Measurements from ENCODE around the gene NID2.

Gene NID2

DNA sequence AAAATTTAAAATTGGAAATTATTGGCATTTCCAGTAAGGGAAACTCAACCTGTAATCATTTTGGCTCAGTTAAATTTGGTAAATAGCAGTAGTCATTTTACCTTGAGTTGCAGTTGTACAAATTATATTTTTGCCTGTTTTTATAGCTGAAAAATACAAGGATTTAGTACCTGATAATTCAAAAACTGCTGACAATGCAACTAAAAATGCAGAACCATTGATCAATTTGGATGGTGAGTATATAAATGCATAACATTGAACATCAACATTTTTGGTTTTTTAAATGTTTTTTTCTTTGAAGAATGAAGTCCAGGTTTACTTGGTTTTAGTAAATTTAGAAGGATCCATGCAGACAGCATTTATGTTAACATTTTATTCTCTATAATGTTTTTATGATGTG, 70.5 kb downstream of the NID2 start:
- no peak for DNase-seq

DNA sequence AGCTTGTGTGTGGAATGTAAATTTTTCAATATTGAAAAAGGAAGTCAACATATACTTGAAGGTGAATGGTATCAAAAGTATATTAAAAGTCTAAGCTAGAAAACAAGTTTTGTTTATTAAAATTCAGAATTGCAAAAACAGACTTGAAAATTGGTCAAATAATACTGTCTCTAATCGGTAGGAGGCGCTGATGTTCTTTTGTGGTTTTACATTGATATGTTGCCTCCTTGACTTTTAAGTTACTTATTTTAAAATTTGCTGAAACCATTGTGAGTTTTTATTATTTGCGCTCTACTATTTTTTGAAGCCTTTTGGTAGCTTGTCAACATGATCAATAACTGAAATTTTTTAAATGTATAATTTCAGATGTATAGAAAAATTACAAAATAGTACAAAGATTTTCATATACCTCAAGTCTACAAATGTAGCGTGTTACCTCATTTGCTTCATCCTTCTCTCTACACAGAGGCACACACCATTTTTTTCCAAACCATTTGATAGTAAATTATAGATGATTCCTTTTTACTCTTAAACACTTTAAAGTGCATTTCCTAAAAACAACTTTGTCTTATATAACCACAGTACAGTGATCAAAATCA, 72.6 kb downstream of the NID2 start:
- DNase-seq, result no peak

DNA sequence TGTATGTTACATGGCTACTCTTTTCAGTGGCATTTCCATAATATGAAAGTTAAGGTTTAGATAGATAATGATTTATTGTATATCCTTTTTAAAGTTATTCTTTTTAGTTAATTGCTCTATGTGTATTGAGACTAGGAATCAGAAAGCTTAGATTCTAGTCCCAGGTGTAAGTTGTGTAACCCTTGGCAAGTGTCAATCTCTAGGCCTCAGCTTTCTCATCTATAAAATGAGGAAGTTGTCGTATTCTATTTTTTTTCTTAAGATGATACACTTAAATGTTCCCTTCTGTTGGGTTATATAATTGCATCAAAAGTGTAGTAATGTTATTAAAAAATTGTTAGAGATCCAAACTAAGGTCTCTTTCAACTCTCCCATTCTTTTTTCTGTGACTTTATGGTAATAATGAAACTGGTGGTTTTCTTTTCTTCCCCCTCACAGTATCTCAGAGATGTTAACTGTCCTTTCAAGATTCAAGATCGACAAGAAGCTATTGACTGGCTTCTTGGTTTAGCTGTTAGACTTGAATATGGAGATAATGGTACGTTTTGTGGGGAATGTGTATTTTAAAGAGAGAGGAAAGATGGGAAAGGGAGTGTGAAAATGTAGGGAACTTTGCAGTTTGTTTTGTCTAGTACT, 75.5 kb downstream of the NID2 start:
- no peak for DNase-seq

DNA sequence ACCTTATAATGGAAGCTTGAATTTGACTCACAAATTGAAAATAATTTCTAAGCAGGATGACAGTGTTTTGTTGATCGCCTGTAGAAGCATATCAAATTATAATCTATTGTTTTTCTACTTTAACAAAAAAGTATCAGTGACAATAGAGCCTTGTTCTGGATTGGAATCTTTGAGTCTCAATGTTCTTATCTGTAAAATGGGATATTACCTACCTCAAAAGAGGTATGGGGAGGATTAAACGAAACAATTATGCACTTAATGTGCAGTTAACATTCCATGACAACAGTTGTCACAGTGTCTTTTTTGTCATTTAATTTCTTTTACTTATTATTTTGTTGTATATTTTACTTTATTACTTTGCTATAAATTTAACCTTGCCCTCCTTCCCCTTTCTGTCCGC, 78.4 kb downstream of the NID2 start:
- no peak for DNase-seq

DNA sequence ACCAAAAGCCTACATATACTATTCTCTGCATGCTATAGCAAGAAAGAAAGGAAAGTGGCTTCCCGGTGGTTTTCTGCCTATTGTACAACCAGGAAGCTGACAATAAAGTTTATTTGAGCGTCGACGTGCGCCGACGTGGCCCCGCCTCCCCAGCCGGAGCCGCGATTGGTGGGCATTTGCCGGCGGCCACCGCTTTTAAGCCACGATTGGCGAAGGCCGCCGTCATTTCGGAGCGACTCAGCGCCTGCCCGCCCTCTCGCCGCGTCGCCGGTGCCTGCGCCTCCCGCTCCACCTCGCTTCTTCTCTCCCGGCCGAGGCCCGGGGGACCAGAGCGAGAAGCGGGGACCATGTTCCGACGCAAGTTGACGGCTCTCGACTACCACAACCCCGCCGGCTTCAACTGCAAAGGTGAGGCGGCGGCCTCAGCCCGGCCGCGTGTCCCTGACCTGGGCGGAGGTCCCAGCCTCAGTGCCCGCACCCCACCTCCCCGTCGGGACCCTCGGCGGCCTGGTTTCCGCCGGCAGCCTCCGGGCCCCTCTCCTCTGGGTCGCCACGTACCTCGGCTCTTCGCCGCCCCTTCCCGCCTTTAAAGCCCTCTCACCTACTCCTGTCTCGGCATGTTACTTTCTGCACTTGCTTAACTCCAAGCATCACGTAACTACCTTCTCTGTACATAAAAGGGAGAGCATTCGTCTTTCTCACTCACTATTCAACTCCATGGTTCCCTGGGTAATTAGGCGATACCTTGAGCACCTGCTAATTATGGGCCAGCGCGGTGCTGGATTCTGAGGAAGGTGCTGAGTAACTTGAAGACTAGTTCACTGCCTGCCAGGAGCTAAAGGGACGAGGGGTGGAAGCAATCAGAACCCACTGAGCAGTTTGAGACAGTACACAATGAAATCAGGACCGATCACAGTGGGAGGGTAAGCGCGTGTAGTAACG, 79.3 kb downstream of the NID2 start, which contains the start of gene RTRAF:
TSS of gene RTRAF (plus strand) at position 254 of the 942 bp plus-strand sequence. CDS start at position 348, 94 bp downstream.
- peak; percentile 95 for DNase-seq

DNA sequence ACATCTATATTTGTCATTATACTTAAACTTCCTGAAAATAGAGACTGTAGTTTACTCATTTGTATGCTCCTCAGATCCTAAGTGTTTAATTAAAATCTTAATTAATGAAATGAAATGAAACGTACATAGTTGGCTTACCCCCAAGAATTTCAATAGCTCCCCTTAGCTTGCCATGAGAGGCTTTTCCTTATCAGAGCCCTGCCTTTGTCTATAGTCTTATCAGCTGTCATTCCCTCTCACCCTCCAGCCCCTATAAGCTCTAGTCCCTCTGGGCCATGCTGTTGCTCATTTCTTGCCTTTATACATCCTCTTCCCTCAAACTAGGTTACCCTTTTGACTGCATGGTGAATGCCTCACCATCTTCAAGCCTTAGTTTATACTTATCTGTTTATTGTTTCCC, 80.6 kb downstream of the NID2 start:
- DNase-seq, result no peak

DNA sequence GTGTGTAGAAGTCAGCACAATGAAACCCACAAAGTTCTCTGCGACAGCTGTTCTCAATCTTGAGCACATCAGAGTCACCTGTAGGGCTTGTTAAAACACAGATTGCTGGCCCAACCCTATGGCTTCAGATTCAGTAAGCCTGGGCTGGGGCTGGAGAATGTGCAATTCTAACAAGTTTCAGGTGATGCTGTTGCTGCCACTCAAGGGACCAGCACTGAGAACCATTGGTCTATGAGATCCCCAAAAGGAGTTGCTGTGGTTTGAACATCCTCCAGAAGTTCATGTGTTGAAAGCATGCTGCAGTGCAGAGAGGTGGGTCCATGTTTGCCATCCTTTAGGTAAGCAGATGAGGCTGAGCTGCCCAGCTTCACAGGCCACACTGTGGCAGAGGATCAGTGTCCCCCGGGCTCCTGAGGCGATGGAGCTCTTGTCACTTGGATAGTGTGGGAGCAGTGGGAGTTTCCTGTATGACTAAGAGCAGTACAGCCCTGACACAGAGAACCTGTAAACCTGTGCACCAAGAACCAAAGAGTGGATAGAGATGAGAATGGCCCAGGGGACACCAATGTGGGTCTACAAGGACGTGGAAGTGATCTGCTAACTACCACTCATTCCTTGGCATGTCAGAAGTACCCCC, 87.5 kb downstream of the NID2 start:
- no peak for DNase-seq

DNA sequence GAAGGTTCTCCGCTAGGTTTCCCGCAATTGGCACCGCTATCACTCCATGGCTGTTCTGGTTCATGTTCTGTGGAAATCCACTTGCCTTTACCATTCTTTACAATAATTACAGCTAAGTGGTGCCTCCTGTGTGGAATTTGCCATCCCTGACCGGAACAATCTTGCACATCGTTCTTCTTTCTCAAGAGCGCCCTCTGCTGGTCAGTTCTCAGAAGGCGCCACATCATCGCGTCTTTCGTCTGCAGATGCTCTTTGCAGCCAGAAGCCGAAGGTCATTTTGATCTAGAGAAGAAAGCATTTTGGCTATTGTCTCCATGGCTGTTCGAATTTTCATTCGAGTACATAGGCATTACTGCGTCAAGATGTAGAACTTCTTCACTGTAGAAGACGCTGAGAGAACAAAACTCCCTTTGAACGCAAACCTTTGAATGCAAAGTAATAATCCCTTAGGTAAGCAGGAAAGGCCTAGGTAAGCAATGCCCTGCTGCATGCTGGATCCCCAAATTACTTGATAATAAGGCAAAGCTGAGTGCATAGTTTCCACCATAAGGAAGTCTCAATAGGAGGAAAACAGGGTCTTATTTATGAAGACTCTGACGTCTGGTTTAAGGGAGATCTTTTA, 89.7 kb downstream of the NID2 start:
- DNase-seq, result peak; percentile 74

DNA sequence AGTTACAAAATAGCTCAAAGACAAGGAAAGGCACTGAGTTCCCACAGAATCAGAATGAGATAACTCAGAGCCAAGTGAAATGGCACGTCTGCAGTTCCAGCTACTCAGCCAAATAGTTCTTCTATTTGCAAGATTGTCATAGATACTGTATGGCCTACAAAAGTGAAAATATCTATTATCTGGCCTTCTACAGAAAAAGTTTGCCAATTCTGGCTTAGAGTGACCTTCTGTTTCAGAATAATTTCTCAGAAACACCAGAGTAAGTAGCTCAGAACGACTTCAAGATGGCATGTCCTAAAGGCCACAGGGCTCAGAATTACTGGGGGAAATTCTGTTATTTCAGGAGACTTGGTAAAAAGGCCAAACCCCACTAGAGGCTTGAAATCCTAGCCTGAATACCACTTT, 90.2 kb downstream of the NID2 start:
- no peak for DNase-seq

DNA sequence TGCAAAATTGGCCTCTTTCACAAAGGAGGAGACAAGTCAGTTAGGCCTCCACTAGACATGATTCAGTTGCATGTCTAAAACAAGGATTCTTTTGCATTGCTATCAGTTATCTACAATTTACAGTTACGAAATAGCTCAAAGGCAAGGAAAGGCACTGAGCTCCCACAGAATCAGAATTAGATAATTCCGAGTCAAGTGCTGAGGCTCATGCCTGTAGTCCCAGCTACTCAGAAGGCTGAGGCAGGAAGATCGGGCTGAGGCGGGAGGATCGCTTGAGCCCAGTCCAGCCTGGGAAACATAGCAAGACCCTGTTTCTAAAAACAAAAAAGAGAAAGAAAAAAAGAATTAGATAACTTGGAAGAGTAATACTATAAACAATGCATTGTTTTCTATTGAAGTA, 91.8 kb downstream of the NID2 start:
- DNase-seq, result no peak

DNA sequence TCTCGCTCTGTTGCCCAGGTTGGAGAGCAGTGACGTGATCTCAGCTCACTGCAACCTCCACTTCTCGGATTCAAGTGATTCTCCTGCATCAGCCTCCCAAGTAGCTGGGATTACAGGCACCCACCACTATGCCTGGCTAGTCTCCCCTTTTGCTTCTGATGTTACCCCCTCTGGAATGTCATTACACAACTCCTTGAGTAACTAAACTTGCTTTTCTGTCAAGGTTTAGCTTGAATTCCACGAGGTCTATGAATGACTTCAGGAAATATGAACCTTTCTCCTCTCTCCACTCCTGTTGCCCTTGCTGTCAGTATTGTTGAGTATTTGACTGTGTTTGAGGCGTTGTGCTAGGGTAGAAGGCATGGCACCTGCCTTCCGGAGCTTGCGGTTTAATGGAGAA, 96.3 kb downstream of the NID2 start:
- DNase-seq, result no peak

DNA sequence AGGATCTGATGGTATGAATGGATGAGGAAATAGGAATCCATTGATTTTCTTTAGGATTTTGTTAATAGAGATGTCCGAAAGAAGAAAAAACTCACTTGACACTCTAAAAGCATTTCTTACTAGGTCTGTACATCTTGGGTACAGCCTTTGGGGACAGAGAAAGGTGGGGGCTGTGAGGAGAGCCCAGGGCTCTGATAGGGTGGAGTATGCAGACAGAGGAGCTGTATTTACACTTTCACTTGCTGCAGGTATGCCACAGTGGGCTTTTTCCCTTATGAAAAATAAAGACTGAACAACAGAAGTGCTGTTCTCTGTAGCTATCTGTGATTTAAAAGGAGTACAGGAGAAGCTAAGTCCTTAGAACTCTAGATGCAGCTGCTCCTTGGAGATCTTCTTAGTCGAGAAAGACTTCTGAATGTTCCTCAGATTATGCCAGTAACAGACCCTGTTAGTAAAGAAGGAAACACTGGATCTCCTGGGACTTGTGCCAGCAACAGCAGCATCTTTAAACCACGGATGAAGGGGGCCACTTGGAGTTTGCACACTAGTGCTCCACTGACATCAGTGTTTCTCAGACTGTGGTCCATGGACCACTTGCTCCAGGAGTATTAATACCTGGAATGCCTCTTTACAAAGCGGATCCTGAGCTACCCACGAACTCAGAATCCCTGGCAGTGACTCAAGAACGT, 98.9 kb downstream of the NID2 start:
- DNase-seq, result no peak

DNA sequence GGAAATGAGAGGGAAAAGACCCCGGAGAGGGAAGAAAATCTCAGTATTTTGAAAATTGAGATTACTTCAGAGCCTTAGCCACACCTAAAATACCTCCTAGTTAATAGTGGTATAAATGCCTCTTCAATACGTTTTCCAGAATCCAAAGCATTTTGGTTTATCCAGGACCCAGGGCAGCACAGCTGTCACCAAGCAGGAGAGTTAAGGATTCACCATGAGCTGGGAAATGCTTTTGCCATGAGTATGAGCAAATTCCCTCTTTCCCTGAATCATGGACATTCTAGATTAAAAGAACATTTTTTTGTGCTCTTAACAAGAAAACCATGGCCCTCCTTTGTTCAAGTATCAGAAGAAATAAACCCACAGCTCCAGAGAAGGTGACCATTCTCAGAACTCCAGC, 101.3 kb downstream of the NID2 start:
- no peak for DNase-seq

DNA sequence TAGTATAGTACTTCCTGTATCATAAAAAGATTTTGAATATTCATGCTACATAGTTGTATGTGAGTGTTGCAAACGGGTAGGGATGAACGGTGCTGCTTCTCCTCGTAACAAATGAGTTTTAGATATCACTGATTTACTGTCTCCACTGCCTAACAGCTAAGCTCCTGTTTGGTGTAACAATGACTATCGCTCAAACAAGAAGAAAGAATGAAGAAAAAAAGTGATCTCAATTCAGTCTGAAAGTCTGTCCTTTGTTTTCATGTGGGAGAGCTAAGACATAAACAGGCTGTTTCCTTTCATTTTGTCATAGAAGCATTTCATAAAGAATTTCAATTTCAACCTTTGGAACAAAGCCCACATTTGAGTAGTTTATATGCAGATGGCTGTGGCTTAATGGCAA, 105.6 kb downstream of the NID2 start:
- DNase-seq, result no peak

DNA sequence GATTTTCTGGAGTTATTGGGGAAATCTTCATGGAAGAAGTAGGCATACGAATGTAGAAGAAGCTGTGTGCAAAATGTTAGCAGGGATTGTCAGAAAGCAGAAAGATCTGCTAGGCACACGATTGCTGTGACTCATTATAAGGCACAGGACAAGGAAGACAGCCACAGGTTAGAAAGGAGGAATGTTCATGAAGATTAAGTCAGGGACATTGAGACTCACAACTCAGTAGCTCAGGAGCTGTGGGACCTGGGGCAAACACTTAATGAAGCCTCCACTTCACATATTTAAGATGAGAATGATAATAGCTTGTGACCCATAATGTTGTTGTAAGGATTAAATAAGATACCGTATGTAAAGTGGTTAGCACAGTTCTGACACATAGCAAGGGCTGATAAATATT, 106.1 kb downstream of the NID2 start:
- no peak for DNase-seq

DNA sequence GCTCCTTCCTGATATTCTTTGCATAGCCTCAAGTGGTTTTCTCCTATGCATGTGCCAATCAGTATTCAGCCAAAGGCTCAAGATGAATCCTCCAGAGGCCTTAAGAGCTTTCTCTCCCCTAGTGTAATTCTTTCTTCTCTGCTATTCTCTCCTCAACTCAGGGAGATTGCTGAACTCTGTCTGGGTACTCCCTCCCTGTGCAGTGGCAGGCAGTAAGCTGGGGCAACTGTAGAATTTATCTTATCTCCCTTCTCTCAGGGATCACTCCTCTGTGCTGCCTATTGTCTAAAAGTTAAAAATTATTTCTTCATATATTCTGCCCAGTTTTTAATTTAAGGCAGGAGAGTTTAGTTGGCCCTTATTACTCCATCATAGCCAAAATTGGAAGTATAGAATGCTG, 108.0 kb downstream of the NID2 start:
- DNase-seq, result no peak

DNA sequence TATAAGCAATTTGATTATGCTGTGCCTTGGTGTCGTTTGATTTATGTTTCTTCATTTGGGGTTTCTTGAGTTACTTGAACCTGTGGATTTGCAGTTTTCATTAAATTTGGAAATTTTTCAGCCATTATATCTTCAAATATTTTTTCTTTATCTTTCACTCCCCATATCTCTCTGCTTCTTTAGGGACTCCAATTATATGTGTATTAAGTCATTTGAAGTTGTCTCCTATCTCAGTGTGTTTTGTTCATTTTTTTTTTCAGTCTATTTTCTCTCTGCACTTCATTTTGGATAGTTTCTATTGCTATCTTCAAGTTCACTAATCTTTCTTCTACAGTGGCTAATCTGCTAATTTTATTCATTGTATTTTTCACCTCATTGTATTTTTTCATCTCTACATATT, 108.9 kb downstream of the NID2 start:
- DNase-seq, result no peak

DNA sequence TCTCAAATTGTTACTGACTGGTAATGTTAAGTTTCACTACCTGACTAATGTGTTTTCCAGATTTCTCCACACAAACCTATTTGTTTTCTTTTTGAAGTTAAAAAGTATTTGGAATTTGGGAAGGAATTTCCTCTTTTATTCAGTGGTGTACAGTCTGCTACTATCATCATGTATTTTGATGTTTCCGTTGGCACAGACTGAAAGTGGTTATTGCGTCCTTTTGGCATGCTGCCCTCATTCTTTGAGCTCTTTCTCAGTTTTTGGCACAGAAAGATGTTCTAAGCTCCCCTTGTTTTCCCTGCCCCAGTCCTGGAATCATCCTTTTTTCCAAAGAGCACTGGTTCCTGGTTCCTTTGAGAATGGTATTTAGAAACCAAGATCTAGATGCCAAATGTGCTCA, 110.9 kb downstream of the NID2 start:
- DNase-seq, result no peak
